Esophagus squamous epithelium (tissue), 4 donors: ENCODE measurements around the gene SRGAP3.

ENCODE experiments used
- CTCF ChIP-seq, 6 experiments: fragments of 450-650 bp in 4 of 6; fragments of 200-600 bp in 2 of 6; sonication (generic) in 2 of 6; IDR thresholded peaks; one replicate each; pipeline ENCODE4 v1.5.1; 2016 to 2019; ENCODE audit warnings: antibody characterized with exemption in 6 of 6, mild to moderate bottlenecking in 4 of 6, moderate library complexity in 4 of 6
- POLR2A ChIP-seq, 4 donors: fragments of 450-650 bp; IDR thresholded peaks; one replicate each; pipeline ENCODE4 v1.6.1; 2017; ENCODE audit warnings: antibody characterized with exemption in 4 of 4, mild to moderate bottlenecking in 4 of 4, moderate library complexity in 3 of 4

DNA sequence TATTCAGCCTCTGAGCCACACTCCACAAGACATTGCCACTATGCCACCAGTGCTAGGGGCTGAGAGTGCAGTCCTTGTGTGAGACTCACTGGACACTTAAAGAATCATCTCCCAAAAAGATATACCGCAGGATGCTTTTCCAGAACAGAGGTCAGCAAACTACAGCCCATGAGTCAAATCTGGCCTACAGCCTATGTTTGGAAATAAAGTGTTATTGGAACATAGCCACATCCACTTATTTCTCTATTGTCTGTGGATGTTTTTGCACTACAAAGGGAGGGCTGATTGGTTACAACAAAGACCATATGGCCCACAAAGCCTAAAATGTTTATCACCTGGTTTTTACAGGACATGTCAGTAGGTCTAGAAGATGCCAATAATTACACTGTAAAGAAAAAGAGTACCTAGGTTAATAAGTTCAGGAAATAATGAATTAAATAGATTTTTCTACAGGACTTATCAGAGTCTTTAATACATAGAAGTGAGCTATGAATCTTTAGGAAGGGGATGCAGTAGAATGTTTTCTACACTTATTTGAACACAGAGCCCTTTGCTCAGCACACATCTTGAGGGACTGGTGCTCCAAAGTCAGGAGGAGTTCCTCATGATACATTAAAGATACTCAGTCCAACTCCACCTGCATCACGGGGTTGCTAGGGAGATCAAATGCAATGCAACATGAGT is 26.3 kb downstream of the SRGAP3 start:
- TF ChIP-seq POLR2A (IDR thresholded peaks at IDR 0.05) (no peak), CTCF (IDR thresholded peaks at IDR 0.05) (no peak)
